OCI-LY1 (cell line): ENCODE data around the gene C2orf49.

Experiments used
- EZH2 ChIP-seq: fragments of 200-600 bp; sonication (generic), shearing (Covaris generic); IDR thresholded peaks from 2 replicates; pipeline ENCODE4 v1.8.0; 2017; ENCODE audit warnings: borderline replicate concordance, mixed run types, mild to moderate bottlenecking, antibody characterized with exemption, low read length, moderate library complexity, mixed read lengths
- TF ChIP-seq, protein P1 (sequence below): fragments of 200-600 bp; sonication (generic), shearing (Covaris generic); IDR thresholded peaks from 2 replicates; pipeline ENCODE4 v1.5.1; 2017; ENCODE audit warnings: mild to moderate bottlenecking, antibody characterized with exemption, low read length, moderate library complexity, mixed read lengths

DNA sequence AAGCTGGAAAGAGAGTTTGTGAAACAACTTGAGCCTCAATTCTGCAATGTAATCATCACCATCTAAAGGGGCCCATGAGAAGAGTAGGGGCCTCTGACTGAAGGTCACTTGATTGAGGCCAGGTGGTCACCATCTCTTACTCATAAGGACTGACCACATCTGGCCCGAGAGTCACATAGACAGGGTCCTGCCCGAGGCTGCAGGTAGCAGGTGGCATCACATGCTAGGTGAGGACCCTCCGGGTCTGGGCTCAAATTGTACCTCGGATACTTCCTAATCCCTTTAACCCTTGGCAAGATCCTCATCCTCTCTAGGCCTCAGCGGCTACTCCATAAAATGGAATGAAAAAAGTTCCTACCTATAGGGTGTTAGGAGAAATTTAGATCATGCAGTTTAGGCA is 44.8 kb downstream of the C2orf49 start:
- TF ChIP-seq EZH2 = no peak
- TF ChIP-seq, protein P1, sequence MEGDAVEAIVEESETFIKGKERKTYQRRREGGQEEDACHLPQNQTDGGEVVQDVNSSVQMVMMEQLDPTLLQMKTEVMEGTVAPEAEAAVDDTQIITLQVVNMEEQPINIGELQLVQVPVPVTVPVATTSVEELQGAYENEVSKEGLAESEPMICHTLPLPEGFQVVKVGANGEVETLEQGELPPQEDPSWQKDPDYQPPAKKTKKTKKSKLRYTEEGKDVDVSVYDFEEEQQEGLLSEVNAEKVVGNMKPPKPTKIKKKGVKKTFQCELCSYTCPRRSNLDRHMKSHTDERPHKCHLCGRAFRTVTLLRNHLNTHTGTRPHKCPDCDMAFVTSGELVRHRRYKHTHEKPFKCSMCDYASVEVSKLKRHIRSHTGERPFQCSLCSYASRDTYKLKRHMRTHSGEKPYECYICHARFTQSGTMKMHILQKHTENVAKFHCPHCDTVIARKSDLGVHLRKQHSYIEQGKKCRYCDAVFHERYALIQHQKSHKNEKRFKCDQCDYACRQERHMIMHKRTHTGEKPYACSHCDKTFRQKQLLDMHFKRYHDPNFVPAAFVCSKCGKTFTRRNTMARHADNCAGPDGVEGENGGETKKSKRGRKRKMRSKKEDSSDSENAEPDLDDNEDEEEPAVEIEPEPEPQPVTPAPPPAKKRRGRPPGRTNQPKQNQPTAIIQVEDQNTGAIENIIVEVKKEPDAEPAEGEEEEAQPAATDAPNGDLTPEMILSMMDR = no peak
